Kidney epithelial cell (primary cell): ENCODE measurements around the gene LYST. TPM values are rescaled to one million over a fixed set of nuclear protein-coding genes. Genes with fewer than 3 reads are reported as not detected.
"Not testable (repeated sequence)": the region's sequence is repeated elsewhere in the genome, so short reads cannot be mapped to it uniquely, and the experiment has no call there.

Source experiments
- DNase-seq: peaks from one replicate; pipeline ENCODE4 v3.0.0-alpha.2; 2010; ENCODE audit warnings: low read depth
- H3K27me3 ChIP-seq: 2 replicates; pipeline ENCODE4 v1.6.0; 2011; ENCODE audit warnings: low read length; ENCODE audit not compliant: control insufficient read depth, insufficient read depth
- H3K36me3 ChIP-seq: 2 replicates; pipeline ENCODE4 v1.5.1; 2011; ENCODE audit warnings: low read length; ENCODE audit not compliant: control insufficient read depth, insufficient read depth
- H3K4me3 ChIP-seq: 2 replicates; pipeline ENCODE4 v1.5.1; 2011; ENCODE audit warnings: low read depth, mild to moderate bottlenecking, control low read depth, low read length
- total RNA-seq: library from RNA; depleted of rRNA; stranded (reverse); fragments of >200 nt; gene quantifications from 2 replicates; pipeline ENCODE4 v1.2.3, GENCODE V29; 2015
- TF ChIP-seq, protein P1 (sequence below): IDR thresholded peaks from 2 replicates; pipeline ENCODE4 v1.5.1; 2011; ENCODE audit warnings: mild to moderate bottlenecking, moderate library complexity, low read length, control low read depth, inconsistent platforms; ENCODE audit not compliant: insufficient read depth, poor library complexity, severe bottlenecking

LYST gene
- 10.9 and 12.7 TPM in 2 replicates for total RNA-seq

DNA sequence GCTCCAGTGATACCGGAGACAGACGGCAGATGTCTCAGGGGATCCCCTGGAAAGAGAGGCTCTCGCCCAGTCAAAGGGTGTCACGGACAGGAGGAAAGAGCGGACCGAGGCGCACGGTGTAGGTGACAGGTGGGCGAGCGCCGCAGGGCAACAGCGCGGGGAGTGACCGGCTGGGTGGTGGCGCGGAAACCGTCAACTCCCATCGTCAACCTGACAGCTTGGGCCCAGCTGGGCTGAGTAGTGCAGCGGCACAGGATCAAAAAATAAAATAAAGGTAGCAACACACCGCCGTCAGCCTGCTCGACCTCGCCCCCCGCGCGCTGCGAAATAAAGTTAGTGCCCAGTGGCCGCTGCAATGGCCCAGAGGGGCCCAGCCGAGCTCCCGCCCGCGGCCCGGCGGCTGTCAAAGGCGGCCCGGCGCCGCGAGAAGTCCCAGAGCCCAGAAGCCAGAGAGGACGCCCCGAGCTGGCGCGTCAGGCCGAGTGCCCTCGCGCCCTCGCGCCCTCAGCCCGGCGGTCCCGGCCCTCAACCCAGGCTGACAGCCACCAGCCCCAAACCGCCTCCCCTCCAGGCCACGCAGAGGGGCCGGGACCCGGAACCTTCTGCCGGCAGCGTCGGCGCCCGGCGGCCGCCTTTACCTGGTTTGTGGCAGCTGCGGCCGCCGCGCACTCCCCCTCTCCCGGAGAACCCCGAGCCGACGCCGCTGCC is at the start of gene LYST:
Gene LYST, minus strand, starts transcription at position 702 of the 708 bp plus-strand sequence. CDS start 36,489 bp downstream, outside the sequence.
- Histone ChIP-seq H3K27me3 (no peaks in the 10 kb centered on the region), H3K4me3 (peak within 1 kb of the TSS; percentile 59), H3K36me3 (no peaks in the 10 kb centered on the region)
- TF ChIP-seq, protein P1, sequence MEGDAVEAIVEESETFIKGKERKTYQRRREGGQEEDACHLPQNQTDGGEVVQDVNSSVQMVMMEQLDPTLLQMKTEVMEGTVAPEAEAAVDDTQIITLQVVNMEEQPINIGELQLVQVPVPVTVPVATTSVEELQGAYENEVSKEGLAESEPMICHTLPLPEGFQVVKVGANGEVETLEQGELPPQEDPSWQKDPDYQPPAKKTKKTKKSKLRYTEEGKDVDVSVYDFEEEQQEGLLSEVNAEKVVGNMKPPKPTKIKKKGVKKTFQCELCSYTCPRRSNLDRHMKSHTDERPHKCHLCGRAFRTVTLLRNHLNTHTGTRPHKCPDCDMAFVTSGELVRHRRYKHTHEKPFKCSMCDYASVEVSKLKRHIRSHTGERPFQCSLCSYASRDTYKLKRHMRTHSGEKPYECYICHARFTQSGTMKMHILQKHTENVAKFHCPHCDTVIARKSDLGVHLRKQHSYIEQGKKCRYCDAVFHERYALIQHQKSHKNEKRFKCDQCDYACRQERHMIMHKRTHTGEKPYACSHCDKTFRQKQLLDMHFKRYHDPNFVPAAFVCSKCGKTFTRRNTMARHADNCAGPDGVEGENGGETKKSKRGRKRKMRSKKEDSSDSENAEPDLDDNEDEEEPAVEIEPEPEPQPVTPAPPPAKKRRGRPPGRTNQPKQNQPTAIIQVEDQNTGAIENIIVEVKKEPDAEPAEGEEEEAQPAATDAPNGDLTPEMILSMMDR, result peak; percentile 63
- no peak for DNase-seq

GRCh38 chr1:235915489-235915888 is 48.8 kb upstream of the LYST start:
- DNase-seq, H3K36me3 ChIP-seq, H3K27me3 ChIP-seq, H3K4me3 ChIP-seq: not testable (repeated sequence)

- no peak for DNase-seq
- Histone ChIP-seq H3K36me3 (no peaks in the 10 kb centered on the region), H3K27me3 (no peaks in the 10 kb centered on the region), H3K4me3 (no peak overlapping the region)
- TF ChIP-seq, protein P1, result no peak
Measured at GRCh38 chr1:235913311-235913710, 46.6 kb upstream of the LYST start.

DNA sequence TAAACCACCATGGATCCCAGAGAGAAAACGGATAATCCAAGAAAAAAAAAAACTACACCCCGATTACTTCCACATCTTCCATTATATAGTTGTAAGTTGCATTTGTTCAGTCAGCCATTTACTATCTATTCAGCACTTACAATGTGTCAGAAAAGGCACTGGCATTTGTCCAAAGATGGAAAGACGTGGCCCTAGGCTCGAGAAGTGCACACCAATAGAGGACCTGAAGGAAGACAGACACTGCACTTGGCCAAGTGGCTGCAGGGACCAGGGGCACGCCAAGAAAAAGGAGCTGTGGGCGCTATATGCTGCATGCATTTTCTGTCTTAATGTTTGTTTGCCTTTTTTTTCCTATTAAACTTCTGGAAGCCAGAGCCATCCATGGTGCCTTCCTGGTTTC is 45.2 kb upstream of the LYST start:
- no peaks in the 10 kb centered on the region for H3K36me3 ChIP-seq
- DNase-seq, result no peak
- no peak overlapping the region for H3K4me3 ChIP-seq
- TF ChIP-seq, protein P1, result no peak
- no peaks in the 10 kb centered on the region for H3K27me3 ChIP-seq

DNA sequence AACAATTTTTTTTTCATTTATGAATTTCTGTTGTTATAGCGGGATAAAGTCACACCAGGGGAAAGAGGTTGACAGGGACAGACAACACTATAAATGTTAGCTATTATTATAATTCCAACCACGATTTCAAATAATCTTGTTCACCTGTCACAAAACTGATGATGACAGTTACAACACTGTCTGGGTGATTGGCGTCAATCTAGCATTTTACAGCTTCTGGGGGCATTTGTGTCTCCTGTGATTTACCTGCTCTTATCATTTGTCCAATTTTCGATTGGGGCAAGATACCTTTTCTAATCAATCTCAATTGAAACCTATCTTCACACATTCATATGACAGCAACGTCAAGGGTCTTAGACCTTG is 44.6 kb upstream of the LYST start:
- Histone ChIP-seq H3K4me3 (no peak overlapping the region), H3K27me3 (no peaks in the 10 kb centered on the region), H3K36me3 (no peaks in the 10 kb centered on the region)
- TF ChIP-seq, protein P1, result no peak
- no peak for DNase-seq

GRCh38 chr1:235910357-235911299 is 43.9 kb upstream of the LYST start:
- peak; percentile 98 for DNase-seq
- Histone ChIP-seq H3K4me3 (no peak overlapping the region), H3K27me3 (no peaks in the 10 kb centered on the region), H3K36me3 (no peaks in the 10 kb centered on the region)
- TF ChIP-seq, protein P1, result no peak
